K562 (cell line): Measurements from ENCODE around the gene CBY3. TPM values are rescaled to one million over a fixed set of nuclear protein-coding genes. Genes with fewer than 3 reads are reported as not detected.
A peak's percentile ranks its signal among the peaks of the same experiment; 100 is the strongest.

Source experiments
- BRCA1 ChIP-seq, 2 experiments: fragments of 450-650 bp in 1 of 2; sonication (generic) in 1 of 2; formaldehyde crosslinking in 1 of 2; IDR thresholded peaks; 2 replicates each; pipeline versions ENCODE4 v1.5.0 to v1.6.1; 2017 to 2020; ENCODE audit warnings: mild to moderate bottlenecking in 1 of 2, missing genetic modification reagents in 1 of 2
- ELF2 ChIP-seq: fragments of 250-450 bp; sonication (Bioruptor Pico); IDR thresholded peaks from 2 replicates; pipeline ENCODE4 v1.5.0; 2021; ENCODE audit warnings: mild to moderate bottlenecking
- ELF4 ChIP-seq: fragments of 450-650 bp; formaldehyde crosslinking; IDR thresholded peaks from 2 replicates; pipeline ENCODE4 v1.4.0; 2022; ENCODE audit warnings: missing genetic modification characterization
- HMGXB4 ChIP-seq: sonication (generic); formaldehyde crosslinking; IDR thresholded peaks from 2 replicates; pipeline ENCODE4 v1.8.1; 2023; ENCODE audit warnings: mild to moderate bottlenecking, missing genetic modification reagents
- IFI16 ChIP-seq: fragments of 250-450 bp; sonication (Bioruptor Pico); IDR thresholded peaks from 2 replicates; pipeline ENCODE4 v2.1.2; 2022; ENCODE audit warnings: mild to moderate bottlenecking, inconsistent platforms
- KAT2B ChIP-seq: IDR thresholded peaks from one replicate; pipeline ENCODE4 v1.6.1; 2012; ENCODE audit warnings: low read depth, mild to moderate bottlenecking, control low read depth, inconsistent platforms, low read length, moderate library complexity
- MLX ChIP-seq, 2 experiments: fragments of 450-650 bp in 1 of 2; sonication (generic) in 1 of 2; formaldehyde crosslinking; conservative IDR thresholded peaks; 2 replicates each; pipeline versions ENCODE4 v1.4.0 to v1.8.1; 2020 to 2022; ENCODE audit warnings: mild to moderate bottlenecking in 1 of 2, missing genetic modification reagents in 1 of 2
- PATZ1 ChIP-seq: fragments of 250-450 bp; sonication (Bioruptor Pico); IDR thresholded peaks from 2 replicates; pipeline ENCODE4 v1.5.0; 2020; ENCODE audit warnings: mild to moderate bottlenecking, borderline replicate concordance
- POLR2A ChIP-seq: fragments of 450-650 bp; conservative IDR thresholded peaks from 2 replicates; pipeline ENCODE4 v1.6.1; 2016
- PRPF4 ChIP-seq: fragments of 200-400 bp; formaldehyde crosslinking; IDR thresholded peaks from one replicate; pipeline ENCODE4 v1.6.1; 2017; ENCODE audit warnings: low read length, low read depth, mild to moderate bottlenecking; ENCODE audit not compliant: insufficient read depth, poor library complexity, severe bottlenecking
- SIX5 ChIP-seq, 2 experiments: IDR thresholded peaks; 2 replicates each; pipeline ENCODE4 v1.6.1; 2011; ENCODE audit warnings: low read length in 2 of 2, borderline replicate concordance in 1 of 2, low read depth in 1 of 2, mild to moderate bottlenecking in 1 of 2, moderate library complexity in 1 of 2; ENCODE audit not compliant: insufficient read depth in 1 of 2
- WHSC1 ChIP-seq: IDR thresholded peaks from one replicate; pipeline ENCODE4 v1.6.1; 2012; ENCODE audit warnings: low read length, control low read depth, inconsistent platforms
- XRCC5 ChIP-seq: fragments of 200-400 bp; formaldehyde crosslinking; IDR thresholded peaks from 2 replicates; pipeline ENCODE4 v1.6.1; 2017; ENCODE audit warnings: low read depth, mild to moderate bottlenecking, low read length
- ZC3H11A ChIP-seq: IDR thresholded peaks from 2 replicates; pipeline ENCODE4 v1.6.1; 2012; ENCODE audit warnings: low read depth, low read length, improper control_type of control experiment
- ZNF347 ChIP-seq: fragments of 450-650 bp; formaldehyde crosslinking; IDR thresholded peaks from 2 replicates; pipeline ENCODE4 v1.4.0; 2020; ENCODE audit warnings: low read depth, mild to moderate bottlenecking, moderate library complexity
- ZNF384 ChIP-seq: IDR thresholded peaks from 2 replicates; pipeline ENCODE4 v1.6.1; 2012; ENCODE audit warnings: low read depth, low read length, improper control_type of control experiment
- ZSCAN32 ChIP-seq: fragments of 450-650 bp; formaldehyde crosslinking; IDR thresholded peaks from 2 replicates; pipeline ENCODE4 v1.4.0; 2020; ENCODE audit warnings: mild to moderate bottlenecking, moderate library complexity
- polyA plus RNA-seq, 8 experiments: library from polyadenylated mRNA; depleted of rRNA in 4 of 8; stranded (reverse) in 5 of 8; unstranded in 3 of 8; fragments of >200 nt; fragmentation: Nextera tagmentation in 2 of 8; fragmentation: Illumina TruSeq in 1 of 8; extraction: Ambion mirVana in 2 of 8; extraction: Trizol in 1 of 8; gene quantifications; 2 replicates each; pipeline versions ENCODE4 v1.2.1 to v1.2.3, GENCODE V29; 2011 to 2014; ENCODE audit warnings: inconsistent platforms in 1 of 8, missing spikeins in 1 of 8
- total RNA-seq, 7 experiments: library from RNA; depleted of rRNA in 6 of 7; stranded (reverse); fragments of >200 nt in 6 of 7; fragmentation: Illumina TruSeq in 2 of 7; extraction: Trizol in 2 of 7; gene quantifications; 2 replicates each; pipeline versions ENCODE4 v1.2.1 to v1.2.3, GENCODE V29; 2011 to 2021; ENCODE audit warnings: low replicate concordance in 1 of 7
- TF ChIP-seq, protein P1 (sequence below): fragments of 450-650 bp; conservative IDR thresholded peaks from 2 replicates; pipeline ENCODE4 v1.6.1; 2016; ENCODE audit warnings: missing genetic modification characterization, low read depth, mild to moderate bottlenecking, control low read depth, missing compliant biosample characterization
- TF ChIP-seq, protein P2 (sequence below), 2 experiments: IDR thresholded peaks; 2 replicates each; pipeline ENCODE4 v1.6.1; 2011; ENCODE audit warnings: borderline replicate concordance in 1 of 2, control low read depth in 1 of 2, low read depth in 1 of 2, low read length in 1 of 2, mild to moderate bottlenecking in 1 of 2, mixed read lengths in 1 of 2, moderate library complexity in 1 of 2; ENCODE audit not compliant: insufficient read depth in 1 of 2, insufficient read length in 1 of 2, poor library complexity in 1 of 2, severe bottlenecking in 1 of 2; ENCODE audit errors: extremely low read depth in 1 of 2

Gene CBY3
- total and polyA plus RNA-seq, 9 of the 15 experiments (the other 6 are each of a cell fraction or from before 2014, with no cell fraction given) = not detected

DNA sequence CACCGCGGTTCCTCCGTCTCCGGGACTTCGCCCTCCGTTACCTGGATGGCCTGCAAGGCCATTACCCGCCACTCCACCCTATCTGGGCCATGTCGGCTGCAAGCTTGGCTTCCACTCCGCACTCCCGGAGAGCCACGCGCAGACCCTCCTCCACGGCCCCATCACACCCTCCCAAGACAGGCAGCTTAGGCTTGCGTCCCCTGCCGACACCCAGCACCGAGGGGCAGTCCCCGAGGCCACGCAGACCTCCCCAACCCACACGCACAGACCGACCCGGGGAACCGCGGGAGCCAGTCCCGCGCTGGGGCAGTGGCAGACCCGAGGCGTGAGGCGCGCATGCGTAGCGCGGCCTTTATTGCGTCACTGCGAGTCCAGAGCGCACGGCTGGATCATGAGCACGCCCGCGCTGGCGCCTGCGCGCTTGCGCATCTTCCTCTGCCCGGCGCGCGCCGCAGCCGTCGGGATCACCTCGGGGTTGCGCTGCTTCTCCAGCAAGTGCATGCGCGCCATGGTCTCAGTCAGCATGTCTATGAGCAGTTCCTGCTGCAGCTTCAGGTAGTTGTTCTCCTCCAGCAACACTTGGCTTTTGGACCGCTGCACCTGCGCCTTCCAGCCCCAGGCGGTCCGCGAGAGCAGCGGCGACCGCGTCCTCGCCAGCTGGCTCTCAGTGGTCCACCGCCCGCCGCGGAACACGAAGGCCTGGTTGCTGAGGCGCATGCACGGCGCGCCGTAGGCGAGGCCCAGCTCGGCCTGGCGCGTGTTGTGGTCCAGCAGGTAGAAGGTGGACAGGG is 2.4 kb downstream of the CBY3 start (continued):
- no peak for TF ChIP-seq ZNF384
- TF ChIP-seq ZNF347 (CRISPR knock-in tag) = no peak
- TF ChIP-seq PRPF4 = no peak
- TF ChIP-seq XRCC5 = no peak
- no peak for TF ChIP-seq SIX5 (IDR thresholded peaks at IDR 0.05; ENCODE audit: borderline replicate concordance in 1 of 2, insufficient read depth in 1 of 2, low read depth in 1 of 2, low read length in 2 of 2)
- TF ChIP-seq IFI16 (CRISPR knock-in tag) = no peak
- TF ChIP-seq, protein P1, sequence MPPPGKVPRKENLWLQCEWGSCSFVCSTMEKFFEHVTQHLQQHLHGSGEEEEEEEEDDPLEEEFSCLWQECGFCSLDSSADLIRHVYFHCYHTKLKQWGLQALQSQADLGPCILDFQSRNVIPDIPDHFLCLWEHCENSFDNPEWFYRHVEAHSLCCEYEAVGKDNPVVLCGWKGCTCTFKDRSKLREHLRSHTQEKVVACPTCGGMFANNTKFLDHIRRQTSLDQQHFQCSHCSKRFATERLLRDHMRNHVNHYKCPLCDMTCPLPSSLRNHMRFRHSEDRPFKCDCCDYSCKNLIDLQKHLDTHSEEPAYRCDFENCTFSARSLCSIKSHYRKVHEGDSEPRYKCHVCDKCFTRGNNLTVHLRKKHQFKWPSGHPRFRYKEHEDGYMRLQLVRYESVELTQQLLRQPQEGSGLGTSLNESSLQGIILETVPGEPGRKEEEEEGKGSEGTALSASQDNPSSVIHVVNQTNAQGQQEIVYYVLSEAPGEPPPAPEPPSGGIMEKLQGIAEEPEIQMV (tag) = no peak
- TF ChIP-seq PATZ1 (CRISPR knock-in tag) = 0 out of 2 replicates have a peak, but pooled peaks have one; percentile 67
- TF ChIP-seq HMGXB4 (CRISPR knock-in tag) = 0 out of 2 replicates have a peak, but pooled peaks have one; percentile 46
- no peak for TF ChIP-seq KAT2B
- peak; percentile 94 for TF ChIP-seq ELF4 (CRISPR knock-in tag)
- no peak for TF ChIP-seq BRCA1 (IDR thresholded peaks at IDR 0.05)
- no peak for TF ChIP-seq BRCA1 (CRISPR knock-in tag; IDR thresholded peaks at IDR 0.05)
- no peak for TF ChIP-seq WHSC1
- TF ChIP-seq, protein P2, sequence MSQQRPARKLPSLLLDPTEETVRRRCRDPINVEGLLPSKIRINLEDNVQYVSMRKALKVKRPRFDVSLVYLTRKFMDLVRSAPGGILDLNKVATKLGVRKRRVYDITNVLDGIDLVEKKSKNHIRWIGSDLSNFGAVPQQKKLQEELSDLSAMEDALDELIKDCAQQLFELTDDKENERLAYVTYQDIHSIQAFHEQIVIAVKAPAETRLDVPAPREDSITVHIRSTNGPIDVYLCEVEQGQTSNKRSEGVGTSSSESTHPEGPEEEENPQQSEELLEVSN (IDR thresholded peaks at IDR 0.05; ENCODE audit: borderline replicate concordance in 1 of 2, extremely low read depth in 1 of 2, insufficient read depth in 1 of 2, insufficient read length in 1 of 2, low read depth in 1 of 2, low read length in 1 of 2, poor library complexity in 1 of 2, severe bottlenecking in 1 of 2) = peak; percentile 93
- no peak for TF ChIP-seq ELF2 (CRISPR knock-in tag)
- no peak; the same call in 1 of the 2 replicates for TF ChIP-seq ZC3H11A
- no peak for TF ChIP-seq ZSCAN32 (CRISPR knock-in tag)
- TF ChIP-seq MLX (CRISPR knock-in tag; conservative IDR thresholded peaks at IDR 0.05) = 0 out of 4 replicates have a peak, but pooled peaks have one; percentile 30 to 75
- TF ChIP-seq POLR2A = peak; percentile 98
